NT2/D1 (cell line): ENCODE data around the gene OTUD1.

Experiments
- DNase-seq: peaks from one replicate; pipeline ENCODE4 v3.0.0-alpha.2; 2011; ENCODE audit warnings: low read depth, low spot score
- H3K27me3 ChIP-seq: 2 replicates; pipeline ENCODE4 v1.6.0; 2011; ENCODE audit warnings: mild to moderate bottlenecking; ENCODE audit not compliant: insufficient read length, insufficient read depth
- H3K36me3 ChIP-seq: 2 replicates; pipeline ENCODE4 v1.6.1; 2011; ENCODE audit warnings: mild to moderate bottlenecking, low read length, mixed read lengths; ENCODE audit not compliant: insufficient read depth, insufficient read length
- H3K4me1 ChIP-seq: 2 replicates; pipeline ENCODE4 v1.5.1; 2011; ENCODE audit not compliant: insufficient read depth, insufficient read length
- H3K4me3 ChIP-seq: 2 replicates; pipeline ENCODE4 v1.5.1; 2011; ENCODE audit warnings: low read depth; ENCODE audit not compliant: insufficient read length
- H3K9ac ChIP-seq: 2 replicates; pipeline ENCODE4 v1.6.0; 2011; ENCODE audit warnings: low read depth; ENCODE audit not compliant: insufficient read length
- H3K9me3 ChIP-seq: 2 replicates; pipeline ENCODE4 v1.5.1; 2011; ENCODE audit warnings: mild to moderate bottlenecking, low read length; ENCODE audit not compliant: insufficient read depth
- SUZ12 ChIP-seq: IDR thresholded peaks from 2 replicates; pipeline ENCODE4 v1.6.1; 2011; ENCODE audit not compliant: insufficient read length, insufficient read depth; ENCODE audit errors: extremely low read depth
- YY1 ChIP-seq: IDR thresholded peaks from 2 replicates; pipeline ENCODE4 v1.6.1; 2011; ENCODE audit not compliant: insufficient read length, insufficient read depth
- ZNF274 ChIP-seq: IDR thresholded peaks from 2 replicates; pipeline ENCODE4 v1.6.1; 2011; ENCODE audit warnings: mild to moderate bottlenecking, low read depth, low read length

Gene OTUD1

GRCh38 chr10:23402856-23403255 lies 36.0 kb upstream of the OTUD1 start:
- no peaks in the 10 kb centered on the region for H3K36me3 ChIP-seq
- no peak overlapping the region for H3K9ac ChIP-seq
- H3K4me3 ChIP-seq, result no peak overlapping the region
- H3K27me3 ChIP-seq, result no peaks in the 10 kb centered on the region
- TF ChIP-seq SUZ12 (no peak), ZNF274 (no peak), YY1 (no peak)
- H3K4me1 ChIP-seq, result no peaks in the 10 kb centered on the region
- no peak for DNase-seq
- H3K9me3 ChIP-seq, result no peaks in the 10 kb centered on the region

- DNase-seq, result no peak
These were observed 35.6 kb upstream of the OTUD1 start for GRCh38 chr10:23403278-23403677.

GRCh38 chr10:23403719-23404118 lies 35.2 kb upstream of the OTUD1 start:
- Histone ChIP-seq H3K4me1 (no peaks in the 10 kb centered on the region), H3K9ac (no peak overlapping the region), H3K9me3 (no peaks in the 10 kb centered on the region), H3K4me3 (no peak overlapping the region), H3K27me3 (no peaks in the 10 kb centered on the region), H3K36me3 (no peaks in the 10 kb centered on the region)
- DNase-seq, result no peak
- TF ChIP-seq YY1, result no peak
- no peak for TF ChIP-seq ZNF274
- no peak for TF ChIP-seq SUZ12

More at GRCh38 chr10:23403278-23403677, 35.6 kb upstream of the OTUD1 start:
- TF ChIP-seq YY1, result no peak
- no peak for TF ChIP-seq ZNF274
- no peak for TF ChIP-seq SUZ12
- H3K9ac ChIP-seq, result no peak overlapping the region
- no peaks in the 10 kb centered on the region for H3K27me3 ChIP-seq
- no peaks in the 10 kb centered on the region for H3K36me3 ChIP-seq
- H3K9me3 ChIP-seq, result no peaks in the 10 kb centered on the region
- no peak overlapping the region for H3K4me3 ChIP-seq
- H3K4me1 ChIP-seq, result no peaks in the 10 kb centered on the region

- TF ChIP-seq SUZ12, result no peak
- no peak for TF ChIP-seq ZNF274
- TF ChIP-seq YY1, result no peak
- no peak for DNase-seq
- H3K4me3 ChIP-seq, result no peak overlapping the region
- H3K9ac ChIP-seq, result no peak overlapping the region
- no peaks in the 10 kb centered on the region for H3K36me3 ChIP-seq
- H3K4me1 ChIP-seq, result no peaks in the 10 kb centered on the region
- H3K27me3 ChIP-seq, result no peaks in the 10 kb centered on the region
- H3K9me3 ChIP-seq, result no peaks in the 10 kb centered on the region
These were observed 34.4 kb upstream of the OTUD1 start for GRCh38 chr10:23404461-23404980.

- Histone ChIP-seq H3K36me3 (no peaks in the 10 kb centered on the region), H3K4me1 (no peaks in the 10 kb centered on the region), H3K4me3 (no peak overlapping the region), H3K27me3 (no peaks in the 10 kb centered on the region), H3K9ac (no peak overlapping the region), H3K9me3 (no peaks in the 10 kb centered on the region)
- TF ChIP-seq YY1, result no peak
- no peak for TF ChIP-seq SUZ12
- TF ChIP-seq ZNF274, result no peak
- no peak for DNase-seq
These were observed 33.3 kb upstream of the OTUD1 start for GRCh38 chr10:23405540-23405939.

- TF ChIP-seq YY1 (no peak), ZNF274 (no peak), SUZ12 (no peak)
- DNase-seq, result no peak
- H3K27me3 ChIP-seq, result no peaks in the 10 kb centered on the region
- H3K9me3 ChIP-seq, result no peaks in the 10 kb centered on the region
- H3K4me1 ChIP-seq, result no peaks in the 10 kb centered on the region
- H3K9ac ChIP-seq, result no peak overlapping the region
- H3K4me3 ChIP-seq, result no peak overlapping the region
- H3K36me3 ChIP-seq, result no peaks in the 10 kb centered on the region
These were observed 32.5 kb upstream of the OTUD1 start for GRCh38 chr10:23406409-23406808.

GRCh38 chr10:23408330-23408976 lies 30.4 kb upstream of the OTUD1 start:
- no peak overlapping the region for H3K9ac ChIP-seq
- H3K27me3 ChIP-seq, result no peaks in the 10 kb centered on the region
- no peak for TF ChIP-seq SUZ12
- no peak for TF ChIP-seq ZNF274
- TF ChIP-seq YY1, result no peak
- no peak overlapping the region for H3K4me3 ChIP-seq
- H3K36me3 ChIP-seq, result no peaks in the 10 kb centered on the region
- no peak for DNase-seq
- H3K9me3 ChIP-seq, result no peaks in the 10 kb centered on the region
- no peaks in the 10 kb centered on the region for H3K4me1 ChIP-seq

- TF ChIP-seq YY1 (no peak), ZNF274 (no peak), SUZ12 (no peak)
- Histone ChIP-seq H3K27me3 (no peaks in the 10 kb centered on the region), H3K4me3 (no peak overlapping the region), H3K4me1 (no peaks in the 10 kb centered on the region), H3K9me3 (no peaks in the 10 kb centered on the region), H3K9ac (no peak overlapping the region), H3K36me3 (no peaks in the 10 kb centered on the region)
- no peak for DNase-seq
These were observed 26.7 kb upstream of the OTUD1 start for GRCh38 chr10:23412223-23412622.
